Measurements from ENCODE around the gene STMND1. TPM values are rescaled to one million over a fixed set of nuclear protein-coding genes. Genes with fewer than 3 reads are reported as not detected.

STMND1 gene
- total RNA-seq (2021; fragmentation: NEBNext Ultra II Directional; extraction: Animal tissue kit (Norgen Biotek cat#: 25700)) = under 1 TPM in 3 of 6 experiments, not detected in 3; 0.11 to 0.15 (median 0.14) TPM
- long read RNA-seq = 0 reads

DNA sequence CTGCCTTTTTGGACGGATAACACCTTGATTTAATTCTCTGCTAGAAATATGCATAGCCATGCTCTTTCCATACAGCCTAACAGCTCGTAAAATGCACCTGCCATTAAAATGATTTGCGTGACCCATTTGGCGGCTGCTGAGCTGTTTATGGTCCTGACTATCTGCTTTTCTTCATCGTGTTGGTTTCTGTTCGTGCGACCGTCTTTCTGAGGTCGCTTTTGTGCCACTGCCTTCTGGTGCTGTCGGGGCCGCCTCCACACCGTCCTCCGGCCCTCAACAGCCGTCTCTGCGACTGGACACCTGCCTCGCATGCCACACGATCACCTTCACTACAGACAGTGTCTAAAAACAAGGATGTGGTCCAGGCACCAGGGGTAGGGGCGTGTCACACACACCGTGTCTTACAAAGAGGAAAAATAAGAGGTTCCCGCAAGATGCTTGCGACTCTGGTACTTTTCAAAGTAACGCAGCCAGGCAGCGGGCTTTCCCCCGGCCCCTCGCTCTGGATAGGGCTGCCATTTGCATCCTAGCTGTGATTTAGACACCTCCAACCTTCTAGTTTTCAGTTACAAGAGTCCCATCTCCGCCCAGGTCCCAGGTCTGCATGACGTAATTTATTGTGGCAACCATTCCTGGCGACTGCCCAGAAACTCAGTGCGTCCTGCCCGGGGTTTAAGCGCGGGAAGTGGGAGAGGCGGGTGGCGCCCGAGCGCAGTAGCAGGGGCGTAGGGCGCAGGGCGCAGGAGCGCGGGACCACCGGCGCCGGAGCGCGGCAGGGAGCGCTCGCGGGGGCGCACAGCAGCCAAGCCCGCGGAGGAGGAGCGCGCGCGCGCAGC lies at the start of gene STMND1:
STMND1 (plus strand) TSS at position 629 of the 836 bp plus-strand sequence. CDS start 208 bp downstream, outside the sequence.
- peaks cover 4% of the 10 kb centered on the region for H3K27me3 Mint-ChIP-seq (ENCODE audit: insufficient read depth)
- no peak within 1 kb of the TSS for H3K27ac Mint-ChIP-seq
- no peaks in the 10 kb centered on the region for H3K9me3 Mint-ChIP-seq
- DNase-seq = no peak
- H3K4me1 Mint-ChIP-seq (ENCODE audit: low read depth) = peaks cover 25% of the 10 kb centered on the region
- H3K36me3 Mint-ChIP-seq (ENCODE audit: low read depth) = no peaks in the 10 kb centered on the region
- TF ChIP-seq, protein P1, sequence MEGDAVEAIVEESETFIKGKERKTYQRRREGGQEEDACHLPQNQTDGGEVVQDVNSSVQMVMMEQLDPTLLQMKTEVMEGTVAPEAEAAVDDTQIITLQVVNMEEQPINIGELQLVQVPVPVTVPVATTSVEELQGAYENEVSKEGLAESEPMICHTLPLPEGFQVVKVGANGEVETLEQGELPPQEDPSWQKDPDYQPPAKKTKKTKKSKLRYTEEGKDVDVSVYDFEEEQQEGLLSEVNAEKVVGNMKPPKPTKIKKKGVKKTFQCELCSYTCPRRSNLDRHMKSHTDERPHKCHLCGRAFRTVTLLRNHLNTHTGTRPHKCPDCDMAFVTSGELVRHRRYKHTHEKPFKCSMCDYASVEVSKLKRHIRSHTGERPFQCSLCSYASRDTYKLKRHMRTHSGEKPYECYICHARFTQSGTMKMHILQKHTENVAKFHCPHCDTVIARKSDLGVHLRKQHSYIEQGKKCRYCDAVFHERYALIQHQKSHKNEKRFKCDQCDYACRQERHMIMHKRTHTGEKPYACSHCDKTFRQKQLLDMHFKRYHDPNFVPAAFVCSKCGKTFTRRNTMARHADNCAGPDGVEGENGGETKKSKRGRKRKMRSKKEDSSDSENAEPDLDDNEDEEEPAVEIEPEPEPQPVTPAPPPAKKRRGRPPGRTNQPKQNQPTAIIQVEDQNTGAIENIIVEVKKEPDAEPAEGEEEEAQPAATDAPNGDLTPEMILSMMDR (IDR thresholded peaks at IDR 0.05) = no peak
- peak within 1 kb of the TSS; percentile 81 for H3K4me3 Mint-ChIP-seq

DNA sequence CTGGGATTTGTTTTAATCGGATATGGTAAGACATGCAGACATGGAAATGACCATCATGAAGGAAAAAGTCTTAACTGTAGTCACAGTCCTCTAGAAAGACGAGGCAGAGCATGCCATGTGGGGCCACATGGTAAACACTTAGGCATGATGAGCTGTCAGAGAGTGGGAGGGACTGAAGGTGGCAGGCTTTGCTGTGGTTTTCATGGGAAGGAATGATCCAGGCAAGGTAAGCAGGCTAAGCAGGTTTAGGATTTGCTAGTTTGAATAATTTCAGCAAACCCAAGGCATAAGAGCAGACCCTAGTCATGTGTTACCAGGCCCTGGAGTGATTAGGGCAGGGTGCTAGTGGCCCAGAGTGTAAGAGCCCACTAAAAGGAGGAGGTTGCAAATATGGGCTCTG lies 47.2 kb upstream of the STMND1 start:
- DNase-seq = no peak
- Mint-ChIP-seq H3K4me3 (no peak overlapping the region), H3K27ac (no peak overlapping the region), H3K36me3 (ENCODE audit: low read depth) (no peaks in the 10 kb centered on the region), H3K9me3 (no peaks in the 10 kb centered on the region), H3K27me3 (ENCODE audit: insufficient read depth) (no peaks in the 10 kb centered on the region; the same call in 1 of the 2 replicates), H3K4me1 (ENCODE audit: low read depth) (peaks cover 13% of the 10 kb centered on the region)
- TF ChIP-seq, protein P1 (IDR thresholded peaks at IDR 0.05) = no peak

DNA sequence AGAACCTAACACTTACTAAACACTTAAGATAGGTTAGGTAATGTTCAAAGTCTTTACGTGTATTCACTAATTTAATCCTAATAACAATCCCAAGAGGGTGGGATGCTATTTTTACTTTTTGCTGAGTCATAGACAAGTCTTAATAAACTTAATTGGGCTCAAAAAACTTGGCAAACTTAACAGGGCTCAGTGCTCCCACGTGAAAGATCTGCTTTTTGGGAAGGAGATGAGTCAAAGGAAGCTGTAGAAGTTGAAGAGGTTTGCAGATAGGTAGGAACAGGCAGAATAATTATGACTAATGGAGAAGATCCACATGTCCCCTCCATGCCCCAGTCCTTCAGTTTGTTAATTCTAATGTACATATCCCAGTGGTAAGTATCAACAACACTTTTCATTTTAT lies 44.5 kb upstream of the STMND1 start:
- no peak overlapping the region for H3K4me3 Mint-ChIP-seq
- H3K4me1 Mint-ChIP-seq (ENCODE audit: low read depth) = peaks cover 13% of the 10 kb centered on the region
- no peaks in the 10 kb centered on the region; the same call in 1 of the 2 replicates for H3K27me3 Mint-ChIP-seq (ENCODE audit: insufficient read depth)
- TF ChIP-seq, protein P1 (IDR thresholded peaks at IDR 0.05) = no peak
- H3K27ac Mint-ChIP-seq = peak overlapping the region; percentile 64
- no peaks in the 10 kb centered on the region for H3K9me3 Mint-ChIP-seq
- no peaks in the 10 kb centered on the region for H3K36me3 Mint-ChIP-seq (ENCODE audit: low read depth)
- peak; percentile 43 for DNase-seq

DNA sequence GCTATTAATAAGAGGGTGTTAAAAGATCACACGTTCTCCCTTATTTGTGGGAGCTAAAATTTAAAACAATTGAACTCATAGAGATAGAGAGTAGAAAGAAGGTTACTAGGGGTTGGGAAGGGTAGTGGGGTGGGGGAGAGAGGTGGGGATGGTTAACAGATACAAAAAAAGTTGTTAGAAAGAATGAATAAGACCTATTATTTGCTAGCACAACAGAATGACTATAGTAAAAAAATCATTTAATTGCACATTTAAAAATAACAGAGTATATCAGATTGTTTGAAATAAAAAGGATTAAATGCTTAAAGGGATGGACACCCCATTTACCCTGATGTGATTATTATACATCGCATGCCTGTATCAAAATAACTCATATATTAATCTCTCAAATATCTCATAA lies 43.3 kb upstream of the STMND1 start:
- Mint-ChIP-seq H3K27me3 (ENCODE audit: insufficient read depth) (no peaks in the 10 kb centered on the region; the same call in 1 of the 2 replicates), H3K36me3 (ENCODE audit: low read depth) (no peaks in the 10 kb centered on the region), H3K4me1 (ENCODE audit: low read depth) (peaks cover 13% of the 10 kb centered on the region), H3K4me3 (no peak overlapping the region), H3K27ac (no peak overlapping the region), H3K9me3 (no peaks in the 10 kb centered on the region)
- DNase-seq = no peak
- TF ChIP-seq, protein P1 (IDR thresholded peaks at IDR 0.05) = no peak

DNA sequence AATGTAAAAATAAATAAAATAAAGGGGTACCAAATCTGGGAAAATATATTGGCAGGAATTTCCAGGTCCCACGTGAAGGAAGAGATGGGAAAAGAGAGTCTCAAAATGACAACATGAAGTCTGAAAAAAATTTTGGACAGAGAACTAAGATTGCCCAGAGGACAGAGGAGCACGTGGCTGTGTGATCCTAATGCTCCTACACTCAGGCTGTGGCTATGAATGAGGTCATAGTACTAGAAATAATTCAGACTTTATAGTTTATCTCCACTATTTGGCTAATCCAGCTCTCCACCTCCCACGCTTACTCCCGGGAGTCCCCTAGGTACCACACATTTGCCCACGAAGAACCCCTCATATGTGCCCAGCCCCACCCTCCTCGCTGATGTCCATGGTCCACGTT lies 42.8 kb upstream of the STMND1 start:
- Mint-ChIP-seq H3K9me3 (no peaks in the 10 kb centered on the region), H3K27me3 (ENCODE audit: insufficient read depth) (no peaks in the 10 kb centered on the region; the same call in 1 of the 2 replicates), H3K36me3 (ENCODE audit: low read depth) (no peaks in the 10 kb centered on the region), H3K4me1 (ENCODE audit: low read depth) (peaks cover 13% of the 10 kb centered on the region), H3K27ac (no peak overlapping the region), H3K4me3 (no peak overlapping the region)
- TF ChIP-seq, protein P1 (IDR thresholded peaks at IDR 0.05) = no peak
- DNase-seq = no peak
